Heart left ventricle (tissue), 13 donors: ENCODE results near the gene FBXO9.

ENCODE experiments used
- POLR2A ChIP-seq, 2 donors: fragments of 450-650 bp; IDR thresholded peaks; one replicate each; pipeline ENCODE4 v1.6.1; 2017; ENCODE audit warnings: antibody characterized with exemption in 2 of 2, mild to moderate bottlenecking in 2 of 2, moderate library complexity in 2 of 2
- TF ChIP-seq, protein P1 (sequence below), 12 donors: fragments of 200-600 bp; sonication (generic) in 4 of 12; IDR thresholded peaks; one replicate each; pipeline versions ENCODE4 v1.5.0 to v1.8.0; 2018 to 2022; ENCODE audit warnings: antibody characterized with exemption in 12 of 12, mild to moderate bottlenecking in 5 of 12
- donor health status: ischemic (EF 13 %, LVEDD 7.1; RV severe dilation, severe dysfunction).
- donor health status: DM: no; HTN: yes; CAD: no.
- donor health status: DM: no; HTN: no; CAD: no.
- donor health status: ischemic (EF 25% LVEDD 6.9; RV normal size, moderate dysfunction).
- donor health status: ischemic (EF 25% LVEDD 5.7; RV mildly dilated, moderate dysfunction).
- donor health status: ischemic (EF 35%, LVEDD 5.7; RV mildly dilated, moderate dysfunction).
- donor health status: nonischemic (EF 11% LVEDD 7.7; RV severe dilation, severe dysfunction).
- donor health status: DM: yes; HTN: yes; CAD: no.
- donor health status: PGD.
- donor health status: ischemic (EF 29% LVEDD 5.4; RV normal size, mild dysfunction).
- donor health status: nonischemic (EF 23%, LVEDD 6.1; RV moderate dilation, normal function).

DNA sequence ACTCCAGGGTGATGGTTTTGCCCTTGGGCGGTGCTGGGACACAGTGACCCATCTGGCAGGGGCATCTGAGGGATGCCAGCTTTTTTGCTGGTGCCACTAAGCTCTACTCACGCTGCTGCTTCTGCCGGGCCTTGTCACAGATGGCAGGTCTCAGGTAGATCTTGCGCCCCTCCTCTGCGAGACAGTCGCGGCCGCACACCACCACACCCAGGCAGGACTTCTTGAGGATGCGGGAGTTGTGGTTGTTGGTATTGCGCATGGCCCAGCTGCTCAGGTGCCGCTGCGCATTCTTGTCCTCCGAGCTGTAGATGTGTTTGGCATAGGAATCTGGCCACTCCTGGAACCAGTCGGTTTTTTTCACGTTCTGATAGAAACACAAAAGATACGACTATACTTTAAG, 68.8 kb downstream of the FBXO9 start:
- TF ChIP-seq, protein P1, sequence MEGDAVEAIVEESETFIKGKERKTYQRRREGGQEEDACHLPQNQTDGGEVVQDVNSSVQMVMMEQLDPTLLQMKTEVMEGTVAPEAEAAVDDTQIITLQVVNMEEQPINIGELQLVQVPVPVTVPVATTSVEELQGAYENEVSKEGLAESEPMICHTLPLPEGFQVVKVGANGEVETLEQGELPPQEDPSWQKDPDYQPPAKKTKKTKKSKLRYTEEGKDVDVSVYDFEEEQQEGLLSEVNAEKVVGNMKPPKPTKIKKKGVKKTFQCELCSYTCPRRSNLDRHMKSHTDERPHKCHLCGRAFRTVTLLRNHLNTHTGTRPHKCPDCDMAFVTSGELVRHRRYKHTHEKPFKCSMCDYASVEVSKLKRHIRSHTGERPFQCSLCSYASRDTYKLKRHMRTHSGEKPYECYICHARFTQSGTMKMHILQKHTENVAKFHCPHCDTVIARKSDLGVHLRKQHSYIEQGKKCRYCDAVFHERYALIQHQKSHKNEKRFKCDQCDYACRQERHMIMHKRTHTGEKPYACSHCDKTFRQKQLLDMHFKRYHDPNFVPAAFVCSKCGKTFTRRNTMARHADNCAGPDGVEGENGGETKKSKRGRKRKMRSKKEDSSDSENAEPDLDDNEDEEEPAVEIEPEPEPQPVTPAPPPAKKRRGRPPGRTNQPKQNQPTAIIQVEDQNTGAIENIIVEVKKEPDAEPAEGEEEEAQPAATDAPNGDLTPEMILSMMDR (IDR thresholded peaks at IDR 0.05), result no peak
- no peak for TF ChIP-seq POLR2A (IDR thresholded peaks at IDR 0.05)
